H1 (cell line): ENCODE data around the gene ZMYM2. TPM values are rescaled to one million over a fixed set of nuclear protein-coding genes. Genes with fewer than 3 reads are reported as not detected.
"Not testable (repeated sequence)": the region's sequence is repeated elsewhere in the genome, so short reads cannot be mapped to it uniquely, and the experiment has no call there.

Experiments
- CTCF ChIA-PET: fragments of 300-600 bp; sonication (Branson Sonifier 250); formaldehyde crosslinking; loops from one replicate; lab custom pipeline; 2021; ENCODE audit not compliant: partially characterized antibody; lab: Charles Lee
- POLR2A ChIA-PET: fragments of 300-600 bp; sonication (Branson Sonifier 250); formaldehyde crosslinking; loops from one replicate; lab custom pipeline; 2021; ENCODE audit warnings: inconsistent platforms; ENCODE audit not compliant: partially characterized antibody; lab: Charles Lee
- DNase-seq, 2 experiments: peaks; one replicate each; pipeline versions ENCODE4 v3.0.0 to v3.0.0-alpha.2; 2010 to 2022; ENCODE audit warnings: low spot score in 2 of 2, low read depth in 1 of 2, mixed read lengths in 1 of 2
- FAIRE-seq: peaks from 2 replicates; lab custom pipeline; 2011; peaks lifted over from hg19 to GRCh38; lab: Jason Lieb, UNC
- H2AFZ ChIP-seq: 2 replicates; pipeline ENCODE4 v1.8.1; 2012; ENCODE audit warnings: low read length, inconsistent platforms
- H2AK5ac ChIP-seq: 2 replicates; pipeline ENCODE4 v1.6.1; 2013; ENCODE audit warnings: low read depth, low read length
- H2BK120ac ChIP-seq: replicated peaks from 2 replicates; pipeline ENCODE3; 2013; ENCODE audit warnings: low read depth, low read length, inconsistent platforms
- H2BK12ac ChIP-seq: 2 replicates; pipeline ENCODE4 v1.6.1; 2013; ENCODE audit warnings: low read depth, low read length
- H2BK15ac ChIP-seq: 2 replicates; pipeline ENCODE4 v1.6.1; 2013; ENCODE audit warnings: low read length
- H2BK20ac ChIP-seq: 2 replicates; pipeline ENCODE4 v1.6.1; 2013; ENCODE audit warnings: low read length
- H2BK5ac ChIP-seq: 2 replicates; pipeline ENCODE4 v1.6.1; 2013; ENCODE audit warnings: low read depth, low read length
- H3K14ac ChIP-seq: 2 replicates; pipeline ENCODE4 v1.6.1; 2013; ENCODE audit warnings: inconsistent platforms; ENCODE audit not compliant: insufficient read length
- H3K18ac ChIP-seq: 2 replicates; pipeline ENCODE4 v1.6.1; 2013; ENCODE audit warnings: low read length; ENCODE audit errors: extremely low read depth
- H3K23ac ChIP-seq: 2 replicates; pipeline ENCODE4 v1.6.1; 2013; ENCODE audit warnings: inconsistent platforms; ENCODE audit not compliant: insufficient read length
- H3K23me2 ChIP-seq: 2 replicates; pipeline ENCODE4 v1.6.1; 2013; ENCODE audit warnings: low read depth, low read length
- H3K27ac ChIP-seq: 2 replicates; pipeline ENCODE4 v1.6.1; 2011; ENCODE audit warnings: low read depth, low read length, inconsistent platforms
- H3K27me3 ChIP-seq, 4 experiments: replicated peaks in 1 of 4; 1 replicate in 1 of 4; 2 replicates in 3 of 4; pipeline versions ENCODE4 v1.6.1 to v1.8.1; 2011 to 2013; ENCODE audit warnings: low read length in 3 of 4, mild to moderate bottlenecking in 3 of 4, inconsistent platforms in 2 of 4, mixed read lengths in 2 of 4, moderate library complexity in 1 of 4; ENCODE audit not compliant: control insufficient read depth in 3 of 4, insufficient read depth in 3 of 4; ENCODE audit errors: extremely low read depth in 1 of 4
- H3K36me3 ChIP-seq, 4 experiments: 2 replicates each; pipeline versions ENCODE4 v1.6.1 to v1.8.1; 2011 to 2013; ENCODE audit warnings: mild to moderate bottlenecking in 4 of 4, low read length in 3 of 4, moderate library complexity in 2 of 4, control low read depth in 1 of 4, inconsistent platforms in 1 of 4; ENCODE audit not compliant: insufficient read depth in 4 of 4, control insufficient read depth in 2 of 4
- H3K4ac ChIP-seq: replicated peaks from 2 replicates; pipeline ENCODE3; 2013; ENCODE audit warnings: low read length, low read depth, mixed read lengths, inconsistent platforms; ENCODE audit not compliant: insufficient read length
- H3K4me1 ChIP-seq, 4 experiments: replicated peaks in 1 of 4; 1 replicate in 1 of 4; 2 replicates in 3 of 4; pipeline versions ENCODE4 v1.6.1 to v1.8.1; 2011 to 2013; ENCODE audit warnings: low read length in 3 of 4, inconsistent platforms in 2 of 4, mixed read lengths in 1 of 4; ENCODE audit not compliant: insufficient read depth in 4 of 4, control insufficient read depth in 3 of 4
- H3K4me2 ChIP-seq, 2 experiments: 2 replicates each; pipeline versions ENCODE4 v1.6.1 to v1.8.1; 2011 to 2013; ENCODE audit warnings: low read depth in 2 of 2, low read length in 2 of 2, control low read depth in 1 of 2, inconsistent platforms in 1 of 2, mild to moderate bottlenecking in 1 of 2; ENCODE audit not compliant: insufficient read depth in 1 of 2
- H3K4me3 ChIP-seq, 4 experiments: fragments of 200-600, 300-600 bp in 1 of 4; sonication (generic), shearing (Covaris generic), sonication (Bioruptor Twin) in 1 of 4; 2 replicates each; pipeline versions ENCODE4 v1.5.1 to v1.8.1; 2011 to 2016; ENCODE audit warnings: low read length in 4 of 4, low read depth in 3 of 4, control low read depth in 2 of 4, inconsistent platforms in 2 of 4, mild to moderate bottlenecking in 2 of 4, mixed read lengths in 1 of 4, moderate library complexity in 1 of 4; ENCODE audit not compliant: insufficient read depth in 2 of 4; ENCODE audit errors: extremely low read depth in 1 of 4
- H3K56ac ChIP-seq: replicated peaks from 2 replicates; pipeline ENCODE3; 2013; ENCODE audit warnings: low read depth, mild to moderate bottlenecking, mixed read lengths, low read length, inconsistent platforms; ENCODE audit not compliant: insufficient read length
- H3K79me1 ChIP-seq: 2 replicates; pipeline ENCODE4 v1.6.1; 2013; ENCODE audit warnings: low read depth, low read length, control low read depth
- H3K79me2 ChIP-seq, 2 experiments: 2 replicates each; pipeline versions ENCODE4 v1.6.1 to v1.8.1; 2012 to 2013; ENCODE audit warnings: low read length in 2 of 2, mild to moderate bottlenecking in 2 of 2, inconsistent platforms in 1 of 2; ENCODE audit not compliant: insufficient read depth in 2 of 2, control insufficient read depth in 1 of 2
- H3K9ac ChIP-seq, 4 experiments: replicated peaks in 1 of 4; 1 replicate in 1 of 4; 2 replicates in 3 of 4; pipeline versions ENCODE4 v1.6.1 to v1.8.1; 2011 to 2013; ENCODE audit warnings: low read depth in 3 of 4, low read length in 3 of 4, control low read depth in 2 of 4, mild to moderate bottlenecking in 2 of 4, moderate library complexity in 2 of 4, inconsistent platforms in 1 of 4; ENCODE audit errors: extremely low read depth in 1 of 4
- H3K9me3 ChIP-seq, 2 experiments: 2 replicates each; pipeline versions ENCODE4 v1.6.1 to v1.8.1; 2012 to 2013; ENCODE audit warnings: mild to moderate bottlenecking in 2 of 2, moderate library complexity in 2 of 2, control low read depth in 1 of 2, inconsistent platforms in 1 of 2, low read depth in 1 of 2, low read length in 1 of 2, mixed read lengths in 1 of 2; ENCODE audit not compliant: insufficient read depth in 2 of 2
- H4K20me1 ChIP-seq, 2 experiments: replicated peaks in 1 of 2; 2 replicates each; pipeline versions ENCODE3 to v1.8.1; 2011 to 2013; ENCODE audit warnings: inconsistent platforms in 2 of 2, low read length in 2 of 2, mild to moderate bottlenecking in 1 of 2; ENCODE audit not compliant: insufficient read depth in 2 of 2, control insufficient read depth in 1 of 2
- H4K5ac ChIP-seq: 2 replicates; pipeline ENCODE4 v1.6.1; 2013; ENCODE audit warnings: low read length, low read depth, mixed read lengths, inconsistent platforms; ENCODE audit not compliant: insufficient read length
- H4K8ac ChIP-seq: 2 replicates; pipeline ENCODE4 v1.8.0; 2013; ENCODE audit warnings: mild to moderate bottlenecking, moderate library complexity, low read length, inconsistent platforms; ENCODE audit not compliant: insufficient read depth; ENCODE audit errors: extremely low read depth
- H4K91ac ChIP-seq: replicated peaks from 2 replicates; pipeline ENCODE3; 2013; ENCODE audit warnings: low read length, mixed read lengths, inconsistent platforms; ENCODE audit not compliant: insufficient read length
- WGBS, 2 experiments: shearing (Covaris generic) in 1 of 2; methylation state at CpG; one replicate each; pipeline versions ENCODE4 v1.1.6 to v1.1.7; 2013 to 2015; ENCODE audit warnings: low lambda C conversion rate in 2 of 2, mixed read lengths in 2 of 2, inconsistent platforms in 1 of 2, low coverage in 1 of 2, missing lambda C conversion rate in 1 of 2; ENCODE audit not compliant: insufficient replicate concordance in 2 of 2, insufficient coverage in 1 of 2, insufficient read length in 1 of 2; ENCODE audit errors: extremely low coverage in 1 of 2, missing lambda C conversion rate in 1 of 2; 5-methylcytosine and 5-hydroxymethylcytosine counted together
- polyA plus RNA-seq, 7 experiments: library from polyadenylated mRNA; depleted of rRNA in 3 of 7; stranded (reverse) in 5 of 7; unstranded in 2 of 7; fragments of >200 nt in 5 of 7; fragments of 200-250 nt in 2 of 7; gene quantifications; 1 replicate in 5 of 7; 2 replicates in 1 of 7; 4 replicates in 1 of 7; pipeline versions ENCODE4 v1.2.1 to v1.2.3, GENCODE V29; 2011 to 2013; ENCODE audit warnings: missing spikeins in 2 of 7, mixed read lengths in 2 of 7
- total RNA-seq: library from RNA; stranded (reverse); fragmentation: NEBNext Ultra II Directional; extraction: Animal tissue kit (Norgen Biotek cat#: 25700); gene quantifications from 2 replicates; pipeline ENCODE4 v1.2.1, GENCODE V29; 2021

ZMYM2 gene
- total and polyA plus RNA-seq, 2 of the 8 experiments (the other 6 are each of a cell fraction or from before 2014, with no cell fraction given), result 41.2 to 159 TPM

DNA sequence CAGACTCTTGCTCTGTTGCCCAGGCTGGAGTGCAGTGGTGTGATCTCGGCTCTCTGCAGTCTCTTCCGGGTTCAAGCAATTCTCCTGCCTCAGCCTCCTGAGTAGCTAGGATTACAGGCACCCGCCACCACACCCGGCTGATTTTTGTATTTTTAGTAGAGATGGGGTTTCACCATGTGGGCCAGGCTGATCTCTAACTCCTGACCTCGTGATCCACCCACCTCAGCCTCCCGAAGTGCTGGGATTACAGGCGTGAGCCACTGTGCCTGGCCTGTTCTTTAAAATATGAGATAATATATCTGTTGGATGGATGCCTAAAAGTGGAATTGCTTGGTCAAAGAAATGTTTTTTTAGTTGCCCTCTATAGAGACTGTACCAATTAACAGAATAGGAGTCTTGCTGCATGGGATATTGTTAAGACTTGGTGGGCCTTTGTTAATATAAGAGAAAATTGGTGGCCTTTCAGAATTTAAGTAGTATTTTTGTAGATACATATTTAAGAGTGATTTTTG is 16.0 kb downstream of the ZMYM2 start:
- H3K79me1 ChIP-seq, H4K8ac ChIP-seq, H3K56ac ChIP-seq, H3K9me3 ChIP-seq, H3K23ac ChIP-seq, H4K5ac ChIP-seq, H2BK20ac ChIP-seq, CTCF ChIA-PET, H2BK120ac ChIP-seq, DNase-seq, H2BK5ac ChIP-seq, H2AFZ ChIP-seq, H2BK12ac ChIP-seq, H3K14ac ChIP-seq, H3K4me1 ChIP-seq, H2BK15ac ChIP-seq, H4K91ac ChIP-seq, H3K27me3 ChIP-seq, H3K4me2 ChIP-seq, H3K27ac ChIP-seq, H3K9ac ChIP-seq, H3K23me2 ChIP-seq, FAIRE-seq, H3K4ac ChIP-seq, H3K18ac ChIP-seq, H3K4me3 ChIP-seq, H2AK5ac ChIP-seq: not testable (repeated sequence)
- Histone ChIP-seq H4K20me1 (peaks cover 6 to 11% of the 10 kb centered on the region in 2 experiments), H3K36me3 (peaks cover 0 to 31% (median 5%) of the 10 kb centered on the region in 4 experiments; a peak in 4 of 8 replicates), H3K79me2 (peaks cover 24 to 98% of the 10 kb centered on the region in 2 experiments)
- 96% methylated on average over 7 of the region's 7 CpGs; no CpG with 5 or more reads in 1 of the 2 experiments for WGBS, 2 experiments
- POLR2A ChIA-PET, result interaction anchor here (0.9 to 1.6 kb wide), 2 partner anchors 8 to 9 kb away, joined by 3 to 5 read pairs; no protein-coding TSS in a partner anchor
